ENCODE measurements around the gene CAPZA1. TPM values are rescaled to one million over a fixed set of nuclear protein-coding genes. Genes with fewer than 3 reads are reported as not detected.
A peak's percentile ranks its signal among the peaks of the same experiment; 100 is the strongest.

The CAPZA1 gene
- total RNA-seq, 1 experiment from 2014 or later, result 148 TPM

GRCh38 chr1:112706505-112707220 is 87.0 kb downstream of the CAPZA1 start, which contains the start of gene RHOC:
Gene RHOC, minus strand, starts transcription at chr1:112707127. Its CDS starts 3,328 bp downstream, at chr1:112703799.
- Histone ChIP-seq H3K9me3 (ENCODE audit: control insufficient read depth in 1 of 2, insufficient read depth in 1 of 2, low read depth in 1 of 2, low read length in 2 of 2) (no peaks in the 10 kb centered on the region), H3K27me3 (ENCODE audit: insufficient read depth, low read length) (no peaks in the 10 kb centered on the region), H3K79me2 (ENCODE audit: insufficient read depth, low read length) (peaks cover 39% of the 10 kb centered on the region), H2AFZ (ENCODE audit: low read depth, low read length, poor library complexity, severe bottlenecking) (no peak within 1 kb of the TSS), H4K20me1 (ENCODE audit: insufficient read depth) (no peaks in the 10 kb centered on the region), H3K9me2 (ENCODE audit: insufficient read depth) (no peaks in the 10 kb centered on the region), H3K36me3 (ENCODE audit: control insufficient read depth in 1 of 2, insufficient read depth in 2 of 2, low read length in 2 of 2) (peaks cover 2 to 7% of the 10 kb centered on the region in 2 experiments; a peak in 1 of 4 replicates), H3K9ac (ENCODE audit: low read length) (peak within 1 kb of the TSS; percentile 90), H3K4me2 (ENCODE audit: low read length) (peak within 1 kb of the TSS; percentile 93), H3K4me1 (ENCODE audit: control insufficient read depth in 1 of 2, insufficient read depth in 2 of 2, low read length in 2 of 2) (peaks cover 25 to 48% of the 10 kb centered on the region in 2 experiments), H3K27ac (ENCODE audit: low read depth, low read length) (peak within 1 kb of the TSS; percentile 77), H3K4me3 (replicated peaks in 1 of 2; ENCODE audit: low read depth in 1 of 2, low read length in 2 of 2) (peak within 1 kb of the TSS; percentile 87 to 90)
- RAD21 ChIA-PET (ENCODE audit: low non-redundant PET in 1 of 2, low total read pairs in 2 of 2, uncharacterized antibody in 2 of 2, unreplicated experiment in 2 of 2), result no interaction called here
- DNase-seq (ENCODE audit: low read depth, low spot score), result no peak
- ATAC-seq, result peak; percentile 78
- POLR2A ChIA-PET, result no interaction called here
- TF ChIP-seq TCF7L2 (IDR thresholded peaks at IDR 0.05; ENCODE audit: borderline replicate concordance, extremely low read depth, insufficient read depth, insufficient read length) (no peak), JUND (IDR thresholded peaks at IDR 0.05) (no peak), ZFX (IDR thresholded peaks at IDR 0.05) (peak; percentile 46), CEBPB (IDR thresholded peaks at IDR 0.05; ENCODE audit: low read depth) (no peak), POLR2AphosphoS5 (IDR thresholded peaks at IDR 0.05; ENCODE audit: low read depth, low read length) (peak; percentile 86), CTCF (IDR thresholded peaks at IDR 0.05 in 2 of 3, conservative IDR thresholded peaks at IDR 0.05 in 1 of 3; ENCODE audit: borderline replicate concordance in 1 of 3, insufficient read depth in 1 of 3, low read depth in 2 of 3, low read length in 2 of 3) (no peak)
- intact Hi-C loops (cut with micrococcal nuclease), result loop anchor here (1.0 to 10.0 kb wide), 2 partner anchors 182 to 315 kb away; no protein-coding TSS in a partner anchor
- CTCF ChIA-PET, result interaction anchor here (0.7 to 2.9 kb wide), 5 partner anchors 10 to 337 kb away, joined by 3 to 16 read pairs (median 4); no protein-coding TSS in a partner anchor
- no TSS peak for BruUV-seq (replicated peaks)
